ENCODE results near the gene GINS1. TPM values are rescaled to one million over a fixed set of nuclear protein-coding genes. Genes with fewer than 3 reads are reported as not detected.

Gene GINS1
- total and polyA plus RNA-seq, 2 experiments from 2014 or later = 32.0 to 65.4 TPM

- Mint-ChIP-seq H3K4me3 (no peak overlapping the region), H3K9me3 (peaks cover 3% of the 10 kb centered on the region; the same call in 2 of the 3 replicates), H3K27ac (no peak overlapping the region), H3K4me1 (no peaks in the 10 kb centered on the region), H3K36me3 (ENCODE audit: low read depth) (peaks cover 94% of the 10 kb centered on the region), H3K27me3 (ENCODE audit: insufficient read depth, low read depth, poor library complexity) (no peaks in the 10 kb centered on the region)
- H3K27ac ChIP-seq (ENCODE audit: low read depth) = peak overlapping the region; percentile 15
- H2AFZ ChIP-seq = no peak overlapping the region
- peaks cover 6% of the 10 kb centered on the region for H3K79me2 ChIP-seq (replicated peaks; ENCODE audit: insufficient read depth)
- no peak overlapping the region for H3K4me2 ChIP-seq
- peaks cover 1% of the 10 kb centered on the region; the same call in 1 of the 2 replicates for H4K20me1 ChIP-seq (replicated peaks; ENCODE audit: insufficient read depth)
- DNase-seq (ENCODE audit: low spot score) (no peak), ATAC-seq (no peak)
- H3K27me3 ChIP-seq (ENCODE audit: insufficient read depth) = no peaks in the 10 kb centered on the region
- H3F3A ChIP-seq (replicated peaks; ENCODE audit: low read depth) = 0 out of 2 replicates have a peak, but pooled peaks cover 3% of the 10 kb centered on the region
- TF ChIP-seq CREB1 (CRISPR knock-in tag; IDR thresholded peaks at IDR 0.05; ENCODE audit: low read depth) (no peak), ZNF331 (CRISPR knock-in tag; IDR thresholded peaks at IDR 0.05; ENCODE audit: low read depth) (no peak), CTCF (conservative IDR thresholded peaks at IDR 0.05; ENCODE audit: low read depth in 2 of 2) (no peak), POLR2AphosphoS5 (IDR thresholded peaks at IDR 0.05; ENCODE audit: low read depth) (no peak), REST (IDR thresholded peaks at IDR 0.05; ENCODE audit: unreplicated experiment) (no peak), NANOG (IDR thresholded peaks at IDR 0.05; ENCODE audit: borderline replicate concordance) (no peak), EZH2phosphoT487 (IDR thresholded peaks at IDR 0.05; ENCODE audit: unreplicated experiment) (no peak), ZNF114 (CRISPR knock-in tag; IDR thresholded peaks at IDR 0.05) (no peak), JUNB (IDR thresholded peaks at IDR 0.05; ENCODE audit: unreplicated experiment) (no peak), ETS1 (IDR thresholded peaks at IDR 0.05) (no peak), STAT1 (IDR thresholded peaks at IDR 0.05; ENCODE audit: unreplicated experiment) (no peak), ZNF462 (CRISPR knock-in tag; IDR thresholded peaks at IDR 0.05) (no peak), EZH2 (IDR thresholded peaks at IDR 0.05; ENCODE audit: low read depth, unreplicated experiment) (no peak)
- no peaks in the 10 kb centered on the region for H3K9me2 ChIP-seq (ENCODE audit: insufficient read depth)
- no peaks in the 10 kb centered on the region for H3K4me1 ChIP-seq (ENCODE audit: insufficient read depth)
- no peak overlapping the region for H3K4me3 ChIP-seq
- H3K36me3 ChIP-seq (ENCODE audit: insufficient read depth) = peaks cover 54% of the 10 kb centered on the region
Measured at GRCh38 chr20:25422032-25422431, 14.6 kb downstream of the GINS1 start.
